Smooth muscle cell (in vitro differentiated cells): ENCODE data around the gene OR6J1. TPM values are rescaled to one million over a fixed set of nuclear protein-coding genes. Genes with fewer than 3 reads are reported as not detected.

Source experiments
- DNase-seq: peaks from one replicate; lab custom pipeline; 2025; ENCODE audit not compliant: unreplicated experiment; lab: John Stamatoyannopoulos, UW
- H2AFZ ChIP-seq: fragments of 200-600 bp; sonication (generic); 2 replicates; pipeline ENCODE4 v1.6.0; 2016; ENCODE audit warnings: antibody characterized with exemption, low read depth, mild to moderate bottlenecking
- H3F3A ChIP-seq: fragments of 200-600 bp; sonication (generic); 2 replicates; pipeline ENCODE4 v1.6.0; 2017; ENCODE audit warnings: antibody characterized with exemption, low read depth
- H3K27ac ChIP-seq: fragments of 200-600 bp; sonication (generic); 2 replicates; pipeline ENCODE4 v1.5.1; 2016; ENCODE audit warnings: low read depth, mild to moderate bottlenecking
- H3K27me3 ChIP-seq: fragments of 200-600 bp; sonication (generic); 2 replicates; pipeline ENCODE4 v1.6.1; 2016; ENCODE audit warnings: low read depth, mild to moderate bottlenecking
- H3K36me3 ChIP-seq: fragments of 200-600 bp; sonication (generic); 2 replicates; pipeline ENCODE4 v1.5.1; 2016; ENCODE audit warnings: low read depth
- H3K4me1 ChIP-seq: fragments of 200-600 bp; sonication (generic); 2 replicates; pipeline ENCODE4 v1.5.1; 2016; ENCODE audit warnings: low read depth
- H3K4me2 ChIP-seq: fragments of 200-600 bp; sonication (generic); 2 replicates; pipeline ENCODE4 v1.6.0; 2016; ENCODE audit warnings: mild to moderate bottlenecking
- H3K4me3 ChIP-seq: fragments of 200-600 bp; sonication (generic); 2 replicates; pipeline ENCODE4 v1.5.1; 2016; ENCODE audit warnings: mild to moderate bottlenecking
- H3K79me2 ChIP-seq: fragments of 200-600 bp; sonication (generic); 2 replicates; pipeline ENCODE4 v1.6.0; 2016; ENCODE audit warnings: low read depth, mild to moderate bottlenecking
- H3K9ac ChIP-seq: fragments of 200-600 bp; sonication (generic); 2 replicates; pipeline ENCODE4 v1.6.0; 2016; ENCODE audit warnings: low read depth
- H3K9me3 ChIP-seq: fragments of 200-600 bp; sonication (generic); replicated peaks from 2 replicates; pipeline ENCODE4 v1.5.1; 2016; ENCODE audit warnings: low read depth
- H4K20me1 ChIP-seq: fragments of 200-600 bp; sonication (generic); 2 replicates; pipeline ENCODE4 v1.6.0; 2016; ENCODE audit warnings: low read depth
- WGBS: methylation state at CpG from one replicate; pipeline ENCODE4 v1.1.7; 2016; ENCODE audit warnings: low lambda C conversion rate; 5-methylcytosine and 5-hydroxymethylcytosine counted together
- polyA plus RNA-seq: library from polyadenylated mRNA; unstranded; fragments of >200 nt; fragmentation: Nextera tagmentation; extraction: Ambion mirVana; gene quantifications from 2 replicates; pipeline ENCODE4 v1.2.1, GENCODE V29; 2016
- total RNA-seq: library from RNA; depleted of rRNA; stranded (reverse); fragments of >200 nt; gene quantifications from 2 replicates; pipeline ENCODE4 v1.2.3, GENCODE V29; 2014
- TF ChIP-seq, protein P1 (sequence below): fragments of 200-600 bp; sonication (generic); IDR thresholded peaks from 2 replicates; pipeline ENCODE4 v1.5.1; 2017; ENCODE audit warnings: borderline replicate concordance, mild to moderate bottlenecking, antibody characterized with exemption; ENCODE audit not compliant: insufficient read depth, poor library complexity, severe bottlenecking

Gene OR6J1
- total and polyA plus RNA-seq, 2 experiments from 2014 or later: not detected

DNA sequence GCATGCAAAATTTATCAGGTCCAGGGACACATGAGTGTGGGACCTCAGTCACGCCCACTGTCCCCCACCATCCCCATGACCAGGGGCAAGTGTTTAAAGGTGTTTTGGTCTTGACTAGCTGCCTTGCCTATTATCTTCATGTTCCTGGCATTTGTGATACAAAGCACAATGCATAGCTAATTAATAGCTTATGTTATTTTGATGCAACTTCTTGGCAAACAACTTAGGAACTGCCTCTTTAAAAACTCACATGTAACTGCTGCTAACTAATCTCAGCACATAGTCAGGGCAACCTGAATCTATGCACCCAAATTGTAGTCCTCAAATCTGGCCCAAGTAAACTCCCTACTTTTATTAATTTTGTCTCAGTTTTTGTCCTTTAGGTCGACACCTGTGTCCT, 7.4 kb upstream of the OR6J1 start:
- Histone ChIP-seq H3K9me3 (no peaks in the 10 kb centered on the region), H3K27ac (no peak overlapping the region), H4K20me1 (no peaks in the 10 kb centered on the region), H3K79me2 (no peaks in the 10 kb centered on the region), H3K9ac (no peak overlapping the region), H3K27me3 (no peaks in the 10 kb centered on the region), H3K4me1 (no peaks in the 10 kb centered on the region), H3K36me3 (no peaks in the 10 kb centered on the region), H3K4me3 (no peak overlapping the region), H3F3A (no peaks in the 10 kb centered on the region), H3K4me2 (no peak overlapping the region), H2AFZ (no peak overlapping the region)
- TF ChIP-seq, protein P1, sequence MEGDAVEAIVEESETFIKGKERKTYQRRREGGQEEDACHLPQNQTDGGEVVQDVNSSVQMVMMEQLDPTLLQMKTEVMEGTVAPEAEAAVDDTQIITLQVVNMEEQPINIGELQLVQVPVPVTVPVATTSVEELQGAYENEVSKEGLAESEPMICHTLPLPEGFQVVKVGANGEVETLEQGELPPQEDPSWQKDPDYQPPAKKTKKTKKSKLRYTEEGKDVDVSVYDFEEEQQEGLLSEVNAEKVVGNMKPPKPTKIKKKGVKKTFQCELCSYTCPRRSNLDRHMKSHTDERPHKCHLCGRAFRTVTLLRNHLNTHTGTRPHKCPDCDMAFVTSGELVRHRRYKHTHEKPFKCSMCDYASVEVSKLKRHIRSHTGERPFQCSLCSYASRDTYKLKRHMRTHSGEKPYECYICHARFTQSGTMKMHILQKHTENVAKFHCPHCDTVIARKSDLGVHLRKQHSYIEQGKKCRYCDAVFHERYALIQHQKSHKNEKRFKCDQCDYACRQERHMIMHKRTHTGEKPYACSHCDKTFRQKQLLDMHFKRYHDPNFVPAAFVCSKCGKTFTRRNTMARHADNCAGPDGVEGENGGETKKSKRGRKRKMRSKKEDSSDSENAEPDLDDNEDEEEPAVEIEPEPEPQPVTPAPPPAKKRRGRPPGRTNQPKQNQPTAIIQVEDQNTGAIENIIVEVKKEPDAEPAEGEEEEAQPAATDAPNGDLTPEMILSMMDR: no peak
- no peak for DNase-seq
- WGBS: 94% methylated on average over 2 of the region's 2 CpGs

DNA sequence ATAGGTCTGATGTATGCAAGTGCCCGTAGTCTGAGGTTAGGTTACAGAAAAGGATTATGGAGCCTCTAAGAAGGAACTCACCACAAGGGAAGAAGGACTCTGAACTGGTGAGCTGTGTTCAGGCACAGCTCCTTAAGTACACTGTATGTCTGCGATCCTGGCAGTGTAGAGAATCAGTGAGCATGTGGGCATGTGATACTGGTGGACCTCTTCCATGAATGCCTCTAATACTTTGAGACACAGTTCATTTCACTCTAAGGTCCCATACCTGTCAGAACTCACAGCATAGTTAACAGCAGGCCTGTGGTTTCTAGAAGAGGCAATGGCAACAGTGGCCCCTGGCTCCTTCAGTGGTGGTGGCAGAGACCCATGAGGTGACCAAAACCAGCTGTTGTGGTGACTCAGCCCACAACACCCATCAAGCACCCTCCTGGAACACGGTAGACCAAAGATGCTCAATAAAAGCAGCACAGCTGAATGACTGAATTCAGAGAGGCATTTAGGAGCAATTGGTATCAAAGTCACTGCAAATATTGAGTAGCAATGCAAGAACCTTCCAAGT, 6.9 kb upstream of the OR6J1 start:
- Histone ChIP-seq H3F3A (no peaks in the 10 kb centered on the region), H3K4me2 (no peak overlapping the region), H3K4me1 (no peaks in the 10 kb centered on the region), H3K27ac (no peak overlapping the region), H2AFZ (no peak overlapping the region), H4K20me1 (no peaks in the 10 kb centered on the region), H3K36me3 (no peaks in the 10 kb centered on the region), H3K4me3 (no peak overlapping the region), H3K79me2 (no peaks in the 10 kb centered on the region), H3K9me3 (no peaks in the 10 kb centered on the region), H3K9ac (no peak overlapping the region), H3K27me3 (no peaks in the 10 kb centered on the region)
- WGBS: 69% methylated on average over 3 of the region's 3 CpGs
- TF ChIP-seq, protein P1: no peak
- DNase-seq: no peak

DNA sequence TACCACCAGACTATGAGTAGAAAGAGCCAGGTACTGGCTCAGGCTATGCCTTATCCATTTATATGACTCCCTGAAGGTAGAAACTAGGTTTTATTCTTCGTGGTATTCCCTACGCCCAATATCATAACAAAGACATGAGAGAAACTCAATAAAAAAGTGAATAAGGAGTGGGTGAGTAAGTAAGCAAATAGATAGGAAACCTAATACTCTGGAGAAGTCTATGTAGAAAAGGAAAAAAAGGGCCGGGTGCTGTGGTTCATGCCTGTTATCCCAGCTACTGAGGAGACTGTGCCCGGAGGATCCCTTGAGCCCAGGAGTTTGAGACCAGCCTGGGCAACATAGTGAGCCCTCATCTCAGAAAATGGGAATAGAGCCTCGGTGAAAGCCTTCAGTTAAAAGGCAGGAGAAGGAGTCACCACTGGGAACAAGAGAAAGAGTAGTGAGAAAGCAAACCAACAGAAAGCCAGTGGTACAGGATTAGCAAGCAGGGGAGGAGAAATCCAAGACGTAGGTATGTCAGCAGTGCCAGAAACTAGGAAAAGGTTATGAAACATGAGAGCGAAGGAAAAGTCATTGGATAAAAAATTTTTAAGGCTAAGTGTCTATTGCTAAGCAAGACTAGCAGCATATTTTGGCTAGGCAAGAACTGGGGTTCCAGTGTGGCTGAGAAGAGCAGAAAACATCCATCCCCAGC, 6.0 kb upstream of the OR6J1 start:
- Histone ChIP-seq H3K4me1 (no peaks in the 10 kb centered on the region), H3K4me2 (no peak overlapping the region), H3K36me3 (no peaks in the 10 kb centered on the region), H3K4me3 (no peak overlapping the region), H3K27ac (no peak overlapping the region), H4K20me1 (no peaks in the 10 kb centered on the region), H3K27me3 (no peaks in the 10 kb centered on the region), H2AFZ (no peak overlapping the region), H3K79me2 (no peaks in the 10 kb centered on the region), H3F3A (no peaks in the 10 kb centered on the region), H3K9me3 (no peaks in the 10 kb centered on the region), H3K9ac (no peak overlapping the region)
- TF ChIP-seq, protein P1: no peak
- DNase-seq: no peak
- 86% methylated on average over 7 of the region's 7 CpGs for WGBS

DNA sequence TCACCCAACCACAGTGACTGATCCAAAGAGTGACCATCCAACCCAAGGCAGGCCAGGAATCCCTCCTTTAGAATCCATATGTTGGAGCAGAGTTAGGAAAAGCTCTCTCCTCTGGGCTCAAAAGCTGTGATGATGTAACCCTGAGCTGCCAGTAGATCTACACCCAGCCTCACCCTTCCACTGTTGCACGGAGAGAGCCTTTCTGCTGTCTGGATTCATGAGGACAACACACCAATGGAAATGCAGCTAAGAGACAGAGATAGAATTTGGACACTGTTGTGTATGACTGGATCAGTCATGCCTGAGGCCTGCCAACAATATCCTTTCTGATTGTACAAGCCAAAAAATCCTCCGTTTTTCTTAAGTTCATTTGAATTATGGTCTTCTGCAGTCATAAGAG, 4.4 kb upstream of the OR6J1 start:
- H3K27me3 ChIP-seq: no peaks in the 10 kb centered on the region
- DNase-seq: no peak
- H2AFZ ChIP-seq: no peak overlapping the region
- no peak overlapping the region for H3K27ac ChIP-seq
- no peaks in the 10 kb centered on the region for H3K9me3 ChIP-seq
- no peaks in the 10 kb centered on the region for H3K4me1 ChIP-seq
- no peaks in the 10 kb centered on the region for H3K36me3 ChIP-seq
- no peaks in the 10 kb centered on the region for H4K20me1 ChIP-seq
- H3K4me2 ChIP-seq: no peak overlapping the region
- no peak overlapping the region for H3K4me3 ChIP-seq
- H3F3A ChIP-seq: no peaks in the 10 kb centered on the region
- TF ChIP-seq, protein P1: no peak
- 86% methylated on average over 2 of the region's 2 CpGs for WGBS
- no peaks in the 10 kb centered on the region for H3K79me2 ChIP-seq
- H3K9ac ChIP-seq: no peak overlapping the region
